Mesenteric fat pad (tissue), 1 donor: ENCODE measurements around the gene GRK2. TPM values are rescaled to one million over a fixed set of nuclear protein-coding genes. Genes with fewer than 3 reads are reported as not detected.

ENCODE experiments used
- DNase-seq: peaks from one replicate; pipeline ENCODE4 v3.0.0-alpha.2; 2020; ENCODE audit warnings: low spot score
- total RNA-seq: library from RNA; stranded (reverse); fragmentation: NEBNext Ultra II Directional; extraction: Animal tissue kit (Norgen Biotek cat#: 25700); gene quantifications from one replicate; pipeline ENCODE4 v1.2.1, GENCODE V29; 2021
- donor health status: DM: yes; HTN: yes; CAD: no.

Gene GRK2
- total RNA-seq, 1 donor from 2014 or later: 60.2 TPM

GRCh38 chr11:67280788-67281551 lies 14.7 kb downstream of the GRK2 start:
- DNase-seq: no peak

GRCh38 chr11:67281552-67282150 lies 15.4 kb downstream of the GRK2 start:
- no peak for DNase-seq

DNA sequence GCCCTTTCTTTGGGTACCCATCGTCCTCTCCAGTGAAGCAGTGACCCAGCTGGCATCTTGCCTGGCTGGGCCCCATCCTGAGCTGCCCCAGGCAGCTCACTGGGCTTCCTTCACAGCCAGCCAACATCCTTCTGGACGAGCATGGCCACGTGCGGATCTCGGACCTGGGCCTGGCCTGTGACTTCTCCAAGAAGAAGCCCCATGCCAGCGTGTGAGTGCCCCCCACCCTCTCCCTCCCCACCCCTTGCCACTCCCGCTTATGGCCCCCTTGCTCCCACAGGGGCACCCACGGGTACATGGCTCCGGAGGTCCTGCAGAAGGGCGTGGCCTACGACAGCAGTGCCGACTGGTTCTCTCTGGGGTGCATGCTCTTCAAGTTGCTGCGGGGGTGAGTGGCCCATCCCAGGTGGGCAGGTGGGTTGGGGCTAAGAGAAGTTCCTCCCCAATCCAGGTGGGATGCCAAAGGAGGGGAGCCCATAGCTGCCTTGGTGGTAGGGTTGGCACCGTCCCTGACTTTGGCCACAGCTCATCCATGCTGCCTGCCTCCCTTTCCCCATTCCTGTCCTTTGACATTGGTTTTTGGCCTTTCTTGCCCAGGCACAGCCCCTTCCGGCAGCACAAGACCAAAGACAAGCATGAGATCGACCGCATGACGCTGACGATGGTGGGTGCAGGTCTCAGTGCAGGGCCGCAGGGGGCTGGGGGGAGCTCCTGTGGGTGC lies 16.0 kb downstream of the GRK2 start:
- no peak for DNase-seq

GRCh38 chr11:67282876-67283371 lies 16.7 kb downstream of the GRK2 start:
- no peak for DNase-seq

DNA sequence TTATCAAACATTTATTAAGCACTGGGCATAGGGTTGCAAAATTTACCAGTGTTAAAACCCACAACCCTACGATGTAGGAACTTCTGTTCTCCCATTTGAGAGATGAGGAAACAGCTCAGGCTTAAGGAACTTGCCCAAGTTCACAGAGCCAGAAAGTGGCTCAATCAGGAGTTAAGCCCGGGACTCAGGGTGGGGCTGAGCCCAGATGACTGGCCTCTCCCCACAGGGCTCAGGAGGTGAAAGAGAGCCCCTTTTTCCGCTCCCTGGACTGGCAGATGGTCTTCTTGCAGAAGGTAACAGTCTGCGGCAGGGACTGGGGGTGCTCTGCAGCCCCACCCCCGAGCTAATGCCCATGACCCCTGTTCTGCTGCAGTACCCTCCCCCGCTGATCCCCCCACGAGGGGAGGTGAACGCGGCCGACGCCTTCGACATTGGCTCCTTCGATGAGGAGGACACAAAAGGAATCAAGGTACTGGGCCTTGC lies 17.2 kb downstream of the GRK2 start:
- no peak for DNase-seq

DNA sequence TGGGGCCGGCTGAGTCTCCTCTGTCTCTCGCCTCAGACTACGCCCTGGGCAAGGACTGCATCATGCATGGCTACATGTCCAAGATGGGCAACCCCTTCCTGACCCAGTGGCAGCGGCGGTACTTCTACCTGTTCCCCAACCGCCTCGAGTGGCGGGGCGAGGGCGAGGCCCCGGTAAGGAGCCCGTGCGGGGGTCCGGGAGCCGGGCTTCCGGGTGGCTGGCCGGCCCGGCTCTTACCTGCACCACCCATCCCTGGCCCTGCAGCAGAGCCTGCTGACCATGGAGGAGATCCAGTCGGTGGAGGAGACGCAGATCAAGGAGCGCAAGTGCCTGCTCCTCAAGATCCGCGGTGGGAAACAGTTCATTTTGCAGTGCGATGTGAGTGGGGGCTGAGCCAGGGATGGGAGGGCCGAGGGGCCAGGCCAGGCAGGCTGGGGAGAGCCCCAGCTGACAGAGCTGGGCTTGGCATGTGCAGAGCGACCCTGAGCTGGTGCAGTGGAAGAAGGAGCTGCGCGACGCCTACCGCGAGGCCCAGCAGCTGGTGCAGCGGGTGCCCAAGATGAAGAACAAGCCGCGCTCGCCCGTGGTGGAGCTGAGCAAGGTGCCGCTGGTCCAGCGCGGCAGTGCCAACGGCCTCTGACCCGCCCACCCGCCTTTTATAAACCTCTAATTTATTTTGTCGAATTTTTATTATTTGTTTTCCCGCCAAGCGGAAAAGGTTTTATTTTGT lies 18.7 kb downstream of the GRK2 start:
- no peak for DNase-seq

DNA sequence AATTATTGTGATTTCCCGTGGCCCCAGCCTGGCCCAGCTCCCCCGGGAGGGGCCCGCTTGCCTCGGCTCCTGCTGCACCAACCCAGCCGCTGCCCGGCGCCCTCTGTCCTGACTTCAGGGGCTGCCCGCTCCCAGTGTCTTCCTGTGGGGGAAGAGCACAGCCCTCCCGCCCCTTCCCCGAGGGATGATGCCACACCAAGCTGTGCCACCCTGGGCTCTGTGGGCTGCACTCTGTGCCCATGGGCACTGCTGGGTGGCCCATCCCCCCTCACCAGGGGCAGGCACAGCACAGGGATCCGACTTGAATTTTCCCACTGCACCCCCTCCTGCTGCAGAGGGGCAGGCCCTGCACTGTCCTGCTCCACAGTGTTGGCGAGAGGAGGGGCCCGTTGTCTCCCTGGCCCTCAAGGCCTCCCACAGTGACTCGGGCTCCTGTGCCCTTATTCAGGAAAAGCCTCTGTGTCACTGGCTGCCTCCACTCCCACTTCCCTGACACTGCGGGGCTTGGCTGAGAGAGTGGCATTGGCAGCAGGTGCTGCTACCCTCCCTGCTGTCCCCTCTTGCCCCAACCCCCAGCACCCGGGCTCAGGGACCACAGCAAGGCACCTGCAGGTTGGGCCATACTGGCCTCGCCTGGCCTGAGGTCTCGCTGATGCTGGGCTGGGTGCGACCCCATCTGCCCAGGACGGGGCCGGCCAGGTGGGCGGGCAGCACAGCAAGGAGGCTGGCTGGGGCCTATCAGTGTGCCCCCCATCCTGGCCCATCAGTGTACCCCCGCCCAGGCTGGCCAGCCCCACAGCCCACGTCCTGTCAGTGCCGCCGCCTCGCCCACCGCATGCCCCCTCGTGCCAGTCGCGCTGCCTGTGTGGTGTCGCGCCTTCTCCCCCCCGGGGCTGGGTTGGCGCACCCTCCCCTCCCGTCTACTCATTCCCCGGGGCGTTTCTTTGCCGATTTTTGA lies 19.5 kb downstream of the GRK2 start:
- no peak for DNase-seq

GRCh38 chr11:67286621-67287333 lies 20.5 kb downstream of the GRK2 start:
- DNase-seq: no peak

- no peak for DNase-seq
These were observed 21.3 kb downstream of the GRK2 start for GRCh38 chr11:67287355-67288197.

DNA sequence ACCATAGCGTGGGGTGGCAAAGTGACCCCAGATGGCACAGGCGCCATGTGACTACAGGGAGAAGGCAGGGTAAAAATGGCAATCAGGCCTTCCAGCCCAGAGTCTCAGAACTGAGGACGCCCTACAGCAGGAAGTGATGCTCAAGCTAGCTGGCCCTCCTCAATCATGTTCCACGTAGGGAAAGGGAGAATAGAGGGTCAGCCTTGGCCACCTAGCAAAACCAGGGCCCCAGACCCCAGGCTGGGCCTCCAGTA lies 21.9 kb downstream of the GRK2 start:
- DNase-seq: no peak

DNA sequence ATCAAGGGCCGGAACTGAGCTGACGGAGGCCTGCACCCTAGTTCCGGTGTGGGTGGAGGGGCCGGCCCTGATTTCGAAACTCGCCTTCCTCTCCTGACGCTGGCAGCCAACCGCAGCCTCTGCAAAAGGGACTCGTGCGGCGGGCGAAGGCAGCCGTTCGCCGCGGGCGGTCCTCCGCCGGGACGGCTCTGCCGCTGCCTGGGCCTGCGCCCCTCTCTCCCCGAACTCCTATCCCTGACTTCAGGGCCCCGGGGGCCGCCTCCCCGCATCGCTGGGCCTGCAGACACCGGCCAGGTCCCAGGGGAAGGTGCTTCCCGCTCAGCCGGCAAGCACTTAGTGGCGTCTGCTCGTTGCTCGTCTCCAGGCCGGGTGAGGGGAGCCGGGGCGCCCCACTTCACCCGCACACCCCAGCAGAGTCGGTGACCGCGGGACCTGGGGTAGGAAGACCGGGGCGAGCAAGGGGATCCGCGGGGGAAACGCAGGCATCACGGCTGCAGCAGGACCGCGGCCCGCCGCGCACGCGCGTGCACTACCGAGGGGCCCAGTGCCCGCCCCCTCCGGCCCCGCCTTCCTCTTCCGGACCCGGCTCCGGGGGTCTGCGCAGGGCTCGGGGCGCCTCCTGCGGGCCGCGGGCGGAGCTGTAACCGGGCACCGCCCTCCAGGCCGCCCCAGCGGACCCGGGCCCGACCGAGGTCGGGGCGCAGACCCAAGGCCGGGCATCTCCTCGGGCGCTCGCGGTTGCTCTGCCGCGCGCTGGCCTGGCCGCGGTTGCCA lies 22.4 kb downstream of the GRK2 start:
- peak; percentile 97 for DNase-seq

- no peak for DNase-seq
These were observed 23.0 kb downstream of the GRK2 start, which contains the start of gene ANKRD13D for GRCh38 chr11:67289226-67289650. Gene ANKRD13D, plus strand, starts transcription at chr11:67289303. Its CDS starts 158 bp downstream, at chr11:67289461.

- no peak for DNase-seq
These were observed 23.6 kb downstream of the GRK2 start for GRCh38 chr11:67289651-67290479.

- DNase-seq: no peak
These were observed 24.5 kb downstream of the GRK2 start for GRCh38 chr11:67290801-67291200.

- no peak for DNase-seq
These were observed 25.5 kb downstream of the GRK2 start for GRCh38 chr11:67291481-67292381.

GRCh38 chr11:67292671-67293070 lies 26.4 kb downstream of the GRK2 start:
- DNase-seq: no peak
